WI38 (cell line): ENCODE results near the gene SLC31A2.
"Not testable (repeated sequence)": the region's sequence is repeated elsewhere in the genome, so short reads cannot be mapped to it uniquely, and the experiment has no call there.

Experiments used
- H3K4me3 ChIP-seq: 2 replicates; pipeline ENCODE4 v1.5.1; 2011; ENCODE audit warnings: low read depth, mild to moderate bottlenecking, control low read depth, low read length
- TF ChIP-seq, protein P1 (sequence below): IDR thresholded peaks from 2 replicates; pipeline ENCODE4 v1.5.1; 2012; ENCODE audit warnings: low read depth, mild to moderate bottlenecking, control low read depth, low read length

The SLC31A2 gene

GRCh38 chr9:113131689-113132151, 19.1 kb upstream of the SLC31A2 start:
- TF ChIP-seq, protein P1, sequence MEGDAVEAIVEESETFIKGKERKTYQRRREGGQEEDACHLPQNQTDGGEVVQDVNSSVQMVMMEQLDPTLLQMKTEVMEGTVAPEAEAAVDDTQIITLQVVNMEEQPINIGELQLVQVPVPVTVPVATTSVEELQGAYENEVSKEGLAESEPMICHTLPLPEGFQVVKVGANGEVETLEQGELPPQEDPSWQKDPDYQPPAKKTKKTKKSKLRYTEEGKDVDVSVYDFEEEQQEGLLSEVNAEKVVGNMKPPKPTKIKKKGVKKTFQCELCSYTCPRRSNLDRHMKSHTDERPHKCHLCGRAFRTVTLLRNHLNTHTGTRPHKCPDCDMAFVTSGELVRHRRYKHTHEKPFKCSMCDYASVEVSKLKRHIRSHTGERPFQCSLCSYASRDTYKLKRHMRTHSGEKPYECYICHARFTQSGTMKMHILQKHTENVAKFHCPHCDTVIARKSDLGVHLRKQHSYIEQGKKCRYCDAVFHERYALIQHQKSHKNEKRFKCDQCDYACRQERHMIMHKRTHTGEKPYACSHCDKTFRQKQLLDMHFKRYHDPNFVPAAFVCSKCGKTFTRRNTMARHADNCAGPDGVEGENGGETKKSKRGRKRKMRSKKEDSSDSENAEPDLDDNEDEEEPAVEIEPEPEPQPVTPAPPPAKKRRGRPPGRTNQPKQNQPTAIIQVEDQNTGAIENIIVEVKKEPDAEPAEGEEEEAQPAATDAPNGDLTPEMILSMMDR = no peak
- no peak overlapping the region for H3K4me3 ChIP-seq

GRCh38 chr9:113137196-113138168, 13.3 kb upstream of the SLC31A2 start:
- TF ChIP-seq, protein P1 = no peak
- no peak overlapping the region for H3K4me3 ChIP-seq

DNA sequence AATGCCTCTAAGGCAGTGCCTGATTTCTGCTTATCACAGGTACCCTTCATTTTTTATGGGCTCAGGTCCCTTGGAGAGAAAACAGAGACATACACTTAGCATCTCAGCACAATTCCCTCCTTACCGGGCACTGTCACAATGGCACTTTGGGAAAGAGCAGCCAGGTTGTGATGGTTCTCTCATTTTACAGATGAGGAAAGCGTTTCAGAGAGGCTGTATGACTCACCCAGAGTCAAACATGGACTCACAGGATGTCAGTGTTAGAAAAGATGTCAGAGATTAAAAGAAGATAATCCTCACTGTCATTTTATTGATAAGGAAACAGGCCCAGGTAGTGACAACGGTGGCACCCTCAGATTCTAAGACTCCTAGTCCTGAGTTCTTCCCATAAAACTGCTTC, 12.0 kb upstream of the SLC31A2 start:
- H3K4me3 ChIP-seq = no peak overlapping the region
- TF ChIP-seq, protein P1 = no peak

DNA sequence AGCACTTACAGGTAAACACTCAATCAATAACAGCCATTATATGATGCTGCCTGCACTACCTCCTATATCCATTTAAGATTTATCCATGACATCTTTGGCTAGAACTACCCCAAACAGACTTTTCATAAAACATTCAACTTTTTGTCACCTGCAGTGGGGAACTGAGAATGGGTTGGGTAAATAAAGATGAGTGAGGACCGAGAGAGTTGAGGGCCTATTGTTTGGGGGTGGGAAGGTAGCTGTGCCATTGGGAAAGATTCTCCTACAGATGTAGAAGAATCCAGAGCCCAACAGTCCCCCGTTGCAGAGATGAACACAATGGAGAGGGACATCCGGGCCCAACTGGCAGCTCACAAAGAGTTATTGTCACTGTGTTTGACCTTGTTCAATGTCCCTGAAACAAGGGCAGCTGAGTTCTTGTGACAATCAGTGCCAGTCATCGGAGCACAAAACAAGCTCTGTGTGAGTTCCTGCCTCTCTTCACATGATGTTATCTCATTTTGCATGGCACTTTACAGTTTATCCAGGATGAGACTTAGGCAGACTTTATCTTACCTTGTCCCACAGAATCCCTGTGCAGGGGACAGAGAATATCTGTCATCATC, 11.5 kb upstream of the SLC31A2 start:
- TF ChIP-seq, protein P1 = no peak
- no peak overlapping the region for H3K4me3 ChIP-seq

DNA sequence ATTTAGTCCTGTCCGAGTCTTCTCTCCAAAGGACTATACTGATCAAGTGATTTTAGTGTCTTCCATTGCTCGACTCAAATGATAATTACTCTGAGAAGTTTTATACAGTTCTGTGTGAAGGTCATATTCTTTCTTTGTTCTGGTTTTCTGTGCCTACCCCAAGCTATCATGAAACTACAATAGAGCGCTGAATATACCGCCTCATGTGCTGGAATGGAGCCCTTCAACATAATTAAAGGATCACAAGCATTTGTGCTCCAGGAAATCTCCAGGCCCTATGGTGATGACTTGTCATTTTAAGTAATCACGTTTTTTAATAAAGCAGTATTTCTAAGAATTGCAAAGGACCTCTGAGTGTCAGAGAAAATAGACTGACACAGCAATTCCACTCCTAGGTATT, 10.9 kb upstream of the SLC31A2 start:
- H3K4me3 ChIP-seq = no peak overlapping the region
- TF ChIP-seq, protein P1 = no peak

- H3K4me3 ChIP-seq = not testable (repeated sequence)
Observed at GRCh38 chr9:113140896-113141295, 9.9 kb upstream of the SLC31A2 start.

GRCh38 chr9:113143432-113144227, 7.2 kb upstream of the SLC31A2 start:
- TF ChIP-seq, protein P1 = no peak

More at GRCh38 chr9:113143432-113144227, 7.2 kb upstream of the SLC31A2 start:
- no peak overlapping the region for H3K4me3 ChIP-seq
